GM23338 (cell line): ENCODE data around the gene GADD45GIP1. TPM values are rescaled to one million over a fixed set of nuclear protein-coding genes. Genes with fewer than 3 reads are reported as not detected.
A peak's percentile ranks its signal among the peaks of the same experiment; 100 is the strongest.
"Not testable (repeated sequence)": the region's sequence is repeated elsewhere in the genome, so short reads cannot be mapped to it uniquely, and the experiment has no call there.

Source experiments
- ATAC-seq: fragments of 200-7000 bp; cut with Tn5 transposase; 3 replicates; pipeline ENCODE4 v1.9.1; 2020
- DNase-seq: peaks from one replicate; pipeline ENCODE4 v3.0.0-alpha.2; 2015; ENCODE audit warnings: low spot score
- H2AFZ ChIP-seq: fragments of 200-600 bp; sonication (generic); 2 replicates; pipeline ENCODE4 v1.8.0; 2016; ENCODE audit warnings: antibody characterized with exemption, mild to moderate bottlenecking, moderate library complexity
- H3F3A ChIP-seq: fragments of 200-600 bp; sonication (generic); replicated peaks from 2 replicates; pipeline ENCODE4 v1.8.0; 2017; ENCODE audit warnings: antibody characterized with exemption, mixed run types, low read depth
- H3K27ac ChIP-seq: fragments of 200-600 bp; sonication (generic); 2 replicates; pipeline ENCODE4 v1.6.1; 2016; ENCODE audit warnings: low read depth
- H3K27me3 ChIP-seq: fragments of 200-600 bp; sonication (generic); 2 replicates; pipeline ENCODE4 v1.8.0; 2016; ENCODE audit warnings: mild to moderate bottlenecking, mixed run types, moderate library complexity; ENCODE audit not compliant: insufficient read depth
- H3K36me3 ChIP-seq: fragments of 200-600 bp; sonication (generic); 2 replicates; pipeline ENCODE4 v1.8.0; 2016; ENCODE audit warnings: mild to moderate bottlenecking; ENCODE audit not compliant: insufficient read depth
- H3K4me1 ChIP-seq: fragments of 200-600 bp; sonication (generic); 2 replicates; pipeline ENCODE4 v1.8.0; 2016; ENCODE audit warnings: mild to moderate bottlenecking, moderate library complexity; ENCODE audit not compliant: insufficient read depth
- H3K4me2 ChIP-seq: fragments of 200-600 bp; sonication (generic); 2 replicates; pipeline ENCODE4 v1.7.1; 2017; ENCODE audit warnings: mixed run types
- H3K4me3 ChIP-seq: fragments of 200-600 bp; sonication (generic); 2 replicates; pipeline ENCODE4 v1.6.1; 2016; ENCODE audit warnings: mixed run types
- H3K79me2 ChIP-seq: fragments of 200-600 bp; sonication (generic); replicated peaks from 2 replicates; pipeline ENCODE4 v1.8.0; 2017; ENCODE audit warnings: mild to moderate bottlenecking; ENCODE audit not compliant: insufficient read depth
- H3K9me2 ChIP-seq: fragments of 200-600 bp; sonication (generic); 2 replicates; pipeline ENCODE4 v1.8.0; 2017; ENCODE audit not compliant: insufficient read depth
- H4K20me1 ChIP-seq: fragments of 200-600 bp; sonication (generic); replicated peaks from 2 replicates; pipeline ENCODE4 v1.8.0; 2017; ENCODE audit warnings: mild to moderate bottlenecking; ENCODE audit not compliant: insufficient read depth
- H3K27ac Mint-ChIP-seq: 2 replicates; pipeline ENCODE4 v1.8.0; 2020; ENCODE audit warnings: inconsistent platforms, mild to moderate bottlenecking, moderate library complexity, mixed read lengths
- H3K27me3 Mint-ChIP-seq: 3 replicates; pipeline ENCODE4 v1.8.0; 2022; ENCODE audit warnings: low read depth, mild to moderate bottlenecking, moderate library complexity, mixed read lengths, inconsistent platforms; ENCODE audit not compliant: insufficient read depth, poor library complexity
- H3K36me3 Mint-ChIP-seq: 3 replicates; pipeline ENCODE4 v1.8.0; 2021; ENCODE audit warnings: low read depth, mild to moderate bottlenecking, inconsistent platforms, moderate library complexity, mixed read lengths
- H3K4me1 Mint-ChIP-seq: 3 replicates; pipeline ENCODE4 v1.8.0; 2020; ENCODE audit warnings: mild to moderate bottlenecking, inconsistent platforms, mixed read lengths
- H3K4me3 Mint-ChIP-seq: 3 replicates; pipeline ENCODE4 v1.8.0; 2021; ENCODE audit warnings: moderate library complexity, mild to moderate bottlenecking, inconsistent platforms, mixed read lengths
- H3K9me3 Mint-ChIP-seq: 3 replicates; pipeline ENCODE4 v1.8.0; 2020; ENCODE audit warnings: moderate library complexity, mild to moderate bottlenecking, inconsistent platforms, mixed read lengths
- CREB1 ChIP-seq: fragments of 250-450 bp; sonication (Bioruptor Pico); IDR thresholded peaks from 2 replicates; pipeline ENCODE4 v1.5.0; 2020; ENCODE audit warnings: low read depth, mild to moderate bottlenecking, moderate library complexity
- EZH2 ChIP-seq: fragments of 200-600 bp; sonication (generic); IDR thresholded peaks from one replicate; pipeline ENCODE4 v1.8.0; 2017; ENCODE audit warnings: antibody characterized with exemption, mild to moderate bottlenecking, low read depth; ENCODE audit not compliant: unreplicated experiment
- EZH2phosphoT487 ChIP-seq: fragments of 200-600 bp; sonication (generic); IDR thresholded peaks from one replicate; pipeline ENCODE4 v1.8.1; 2018; ENCODE audit warnings: antibody characterized with exemption; ENCODE audit not compliant: unreplicated experiment
- STAT1 ChIP-seq: IDR thresholded peaks from one replicate; pipeline ENCODE4 v1.6.1; 2016; ENCODE audit warnings: antibody characterized with exemption; ENCODE audit not compliant: unreplicated experiment
- polyA plus RNA-seq: library from polyadenylated mRNA; unstranded; fragments of >200 nt; fragmentation: Nextera tagmentation; extraction: Ambion mirVana; gene quantifications from 2 replicates; pipeline ENCODE4 v1.2.1, GENCODE V29; 2016
- total RNA-seq: library from RNA; depleted of rRNA; stranded (reverse); fragments of >200 nt; shearing (Covaris generic); gene quantifications from 2 replicates; pipeline ENCODE4 v1.2.3, GENCODE V29; 2014
- TF ChIP-seq, protein P1 (sequence below): IDR thresholded peaks from one replicate; pipeline ENCODE4 v1.6.1; 2018; ENCODE audit warnings: antibody characterized with exemption; ENCODE audit not compliant: unreplicated experiment

GADD45GIP1 gene
- total and polyA plus RNA-seq, 2 experiments from 2014 or later = 63.9 to 255 TPM

DNA sequence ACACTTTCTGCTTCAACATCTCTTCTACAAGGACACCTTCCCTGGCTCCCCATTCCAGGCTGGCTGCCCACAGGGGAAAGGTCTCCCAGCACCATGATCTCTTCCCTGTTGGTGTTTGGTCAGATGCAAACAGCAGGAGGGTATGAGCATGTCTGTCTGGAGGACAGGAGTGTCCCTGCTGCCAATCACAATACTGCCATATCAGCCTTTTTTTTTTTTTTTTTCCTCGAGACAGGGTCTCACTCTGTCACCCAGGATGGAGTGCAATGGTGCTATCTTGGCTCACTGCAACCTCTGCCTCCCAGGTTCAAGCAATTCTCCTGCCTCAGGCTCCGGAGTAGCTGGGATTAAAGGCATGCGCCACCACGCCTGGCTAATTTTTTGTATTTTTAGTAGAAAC, 41.2 kb downstream of the GADD45GIP1 start:
- H3K4me3 ChIP-seq, H4K20me1 ChIP-seq, H3K27ac ChIP-seq, H3K36me3 ChIP-seq, H3K9me2 ChIP-seq, H3K27ac Mint-ChIP-seq, H2AFZ ChIP-seq, H3K4me3 Mint-ChIP-seq, H3K79me2 ChIP-seq, DNase-seq, ATAC-seq, H3K4me2 ChIP-seq: not testable (repeated sequence)
- Mint-ChIP-seq H3K36me3 (peaks cover 16% of the 10 kb centered on the region), H3K4me1 (peaks cover 25% of the 10 kb centered on the region), H3K9me3 (peaks cover 11% of the 10 kb centered on the region; the same call in 2 of the 3 replicates), H3K27me3 (peaks cover 33% of the 10 kb centered on the region)
- Histone ChIP-seq H3K27me3 (peaks cover 13% of the 10 kb centered on the region), H3K4me1 (peaks cover 19% of the 10 kb centered on the region), H3F3A (peaks cover 17% of the 10 kb centered on the region)

DNA sequence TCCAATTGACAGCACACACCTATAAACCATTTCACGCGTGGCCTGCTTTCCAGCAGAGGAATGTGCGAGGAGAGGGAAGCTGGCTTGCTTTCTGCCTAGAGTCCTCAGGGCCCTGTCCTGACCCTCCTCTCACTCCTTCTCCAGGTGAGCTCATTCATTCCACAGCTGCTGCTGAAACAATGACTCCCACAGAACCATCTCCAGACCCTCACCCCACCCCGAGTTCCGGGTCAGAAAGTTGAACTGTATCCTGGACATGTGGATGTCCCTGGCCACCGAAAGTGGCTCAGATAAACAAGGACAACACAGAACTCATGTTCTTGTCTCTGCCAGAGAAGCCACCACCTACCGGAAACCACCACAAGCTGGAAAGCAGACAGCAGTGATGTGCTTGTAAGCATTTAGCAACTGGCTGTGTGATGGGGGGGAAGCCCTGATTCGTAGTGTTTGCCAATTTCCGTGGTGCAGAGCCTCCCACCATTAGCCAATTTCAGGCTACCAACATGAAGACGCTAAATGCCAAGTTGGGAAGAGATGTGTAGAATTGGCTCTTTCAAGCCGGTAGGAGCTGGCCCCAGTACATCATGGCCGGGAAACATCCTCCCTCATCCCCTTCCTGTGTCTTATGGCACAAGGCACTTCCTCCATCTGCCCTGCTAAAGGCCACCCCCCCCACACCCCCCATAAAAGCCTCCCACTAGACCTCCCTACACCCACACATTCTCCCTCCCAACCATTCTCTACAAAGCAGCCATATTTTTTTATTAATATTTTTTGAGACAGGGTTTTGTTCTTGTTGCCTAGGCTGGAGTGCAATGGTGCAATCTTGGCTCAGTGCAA, 43.0 kb downstream of the GADD45GIP1 start:
- Histone ChIP-seq H3K4me2 (peak overlapping the region; percentile 57), H3K27ac (peak overlapping the region; percentile 79), H3K27me3 (peaks cover 13% of the 10 kb centered on the region), H3F3A (peaks cover 13% of the 10 kb centered on the region), H3K4me1 (peaks cover 19% of the 10 kb centered on the region), H3K9me2 (no peaks in the 10 kb centered on the region; the same call in 1 of the 2 replicates), H2AFZ (peak overlapping the region; percentile 54; the same call in 1 of the 2 replicates), H4K20me1 (no peaks in the 10 kb centered on the region), H3K36me3 (no peaks in the 10 kb centered on the region), H3K4me3 (no peak overlapping the region; the same call in 1 of the 2 replicates), H3K79me2 (no peaks in the 10 kb centered on the region)
- ATAC-seq (peak; percentile 19), DNase-seq (no peak)
- Mint-ChIP-seq H3K9me3 (peaks cover 9% of the 10 kb centered on the region; the same call in 2 of the 3 replicates), H3K4me3 (peak overlapping the region; percentile 51), H3K27me3 (peaks cover 24% of the 10 kb centered on the region), H3K27ac (peak overlapping the region; percentile 96), H3K36me3 (peaks cover 6% of the 10 kb centered on the region; the same call in 2 of the 3 replicates), H3K4me1 (peaks cover 25% of the 10 kb centered on the region)
- no peak for TF ChIP-seq EZH2
- TF ChIP-seq, protein P1, sequence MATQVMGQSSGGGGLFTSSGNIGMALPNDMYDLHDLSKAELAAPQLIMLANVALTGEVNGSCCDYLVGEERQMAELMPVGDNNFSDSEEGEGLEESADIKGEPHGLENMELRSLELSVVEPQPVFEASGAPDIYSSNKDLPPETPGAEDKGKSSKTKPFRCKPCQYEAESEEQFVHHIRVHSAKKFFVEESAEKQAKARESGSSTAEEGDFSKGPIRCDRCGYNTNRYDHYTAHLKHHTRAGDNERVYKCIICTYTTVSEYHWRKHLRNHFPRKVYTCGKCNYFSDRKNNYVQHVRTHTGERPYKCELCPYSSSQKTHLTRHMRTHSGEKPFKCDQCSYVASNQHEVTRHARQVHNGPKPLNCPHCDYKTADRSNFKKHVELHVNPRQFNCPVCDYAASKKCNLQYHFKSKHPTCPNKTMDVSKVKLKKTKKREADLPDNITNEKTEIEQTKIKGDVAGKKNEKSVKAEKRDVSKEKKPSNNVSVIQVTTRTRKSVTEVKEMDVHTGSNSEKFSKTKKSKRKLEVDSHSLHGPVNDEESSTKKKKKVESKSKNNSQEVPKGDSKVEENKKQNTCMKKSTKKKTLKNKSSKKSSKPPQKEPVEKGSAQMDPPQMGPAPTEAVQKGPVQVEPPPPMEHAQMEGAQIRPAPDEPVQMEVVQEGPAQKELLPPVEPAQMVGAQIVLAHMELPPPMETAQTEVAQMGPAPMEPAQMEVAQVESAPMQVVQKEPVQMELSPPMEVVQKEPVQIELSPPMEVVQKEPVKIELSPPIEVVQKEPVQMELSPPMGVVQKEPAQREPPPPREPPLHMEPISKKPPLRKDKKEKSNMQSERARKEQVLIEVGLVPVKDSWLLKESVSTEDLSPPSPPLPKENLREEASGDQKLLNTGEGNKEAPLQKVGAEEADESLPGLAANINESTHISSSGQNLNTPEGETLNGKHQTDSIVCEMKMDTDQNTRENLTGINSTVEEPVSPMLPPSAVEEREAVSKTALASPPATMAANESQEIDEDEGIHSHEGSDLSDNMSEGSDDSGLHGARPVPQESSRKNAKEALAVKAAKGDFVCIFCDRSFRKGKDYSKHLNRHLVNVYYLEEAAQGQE = no peak
- TF ChIP-seq STAT1 = no peak
- TF ChIP-seq CREB1 = no peak
- TF ChIP-seq EZH2phosphoT487 = no peak
